22Rv1 (cell line): ENCODE data around the gene ETV1.

Experiments used
- H3K27ac ChIP-seq: fragments of 450-650 bp; 2 replicates; pipeline ENCODE4 v1.5.1; 2017
- ZFX ChIP-seq: fragments of 450-650 bp; IDR thresholded peaks from 2 replicates; pipeline ENCODE4 v1.6.1; 2017; ENCODE audit warnings: antibody characterized with exemption, borderline replicate concordance
- TF ChIP-seq, protein P1 (sequence below): fragments of 450-650 bp; IDR thresholded peaks from 2 replicates; pipeline ENCODE4 v1.5.1; 2017; ENCODE audit warnings: mild to moderate bottlenecking

ETV1 gene

DNA sequence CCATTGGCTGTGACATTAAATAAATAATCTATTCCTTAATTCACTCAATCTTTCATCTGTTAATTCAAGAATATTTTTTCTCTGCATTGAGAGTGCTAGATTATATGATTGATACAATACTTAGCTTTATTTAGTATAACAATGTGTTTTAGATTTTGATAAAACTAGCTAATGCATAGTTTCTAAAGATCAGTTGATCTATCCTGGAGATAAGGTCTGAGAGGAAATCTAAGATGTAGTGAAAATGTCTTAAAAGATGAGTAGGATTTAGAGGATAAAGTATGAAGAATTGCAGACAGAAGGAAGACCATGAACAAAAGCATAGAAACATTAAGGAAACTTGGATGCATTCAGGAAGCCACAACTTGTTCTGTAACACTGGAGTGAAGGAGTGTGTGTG lies 110.3 kb downstream of the ETV1 start:
- no peak for TF ChIP-seq ZFX
- TF ChIP-seq, protein P1, sequence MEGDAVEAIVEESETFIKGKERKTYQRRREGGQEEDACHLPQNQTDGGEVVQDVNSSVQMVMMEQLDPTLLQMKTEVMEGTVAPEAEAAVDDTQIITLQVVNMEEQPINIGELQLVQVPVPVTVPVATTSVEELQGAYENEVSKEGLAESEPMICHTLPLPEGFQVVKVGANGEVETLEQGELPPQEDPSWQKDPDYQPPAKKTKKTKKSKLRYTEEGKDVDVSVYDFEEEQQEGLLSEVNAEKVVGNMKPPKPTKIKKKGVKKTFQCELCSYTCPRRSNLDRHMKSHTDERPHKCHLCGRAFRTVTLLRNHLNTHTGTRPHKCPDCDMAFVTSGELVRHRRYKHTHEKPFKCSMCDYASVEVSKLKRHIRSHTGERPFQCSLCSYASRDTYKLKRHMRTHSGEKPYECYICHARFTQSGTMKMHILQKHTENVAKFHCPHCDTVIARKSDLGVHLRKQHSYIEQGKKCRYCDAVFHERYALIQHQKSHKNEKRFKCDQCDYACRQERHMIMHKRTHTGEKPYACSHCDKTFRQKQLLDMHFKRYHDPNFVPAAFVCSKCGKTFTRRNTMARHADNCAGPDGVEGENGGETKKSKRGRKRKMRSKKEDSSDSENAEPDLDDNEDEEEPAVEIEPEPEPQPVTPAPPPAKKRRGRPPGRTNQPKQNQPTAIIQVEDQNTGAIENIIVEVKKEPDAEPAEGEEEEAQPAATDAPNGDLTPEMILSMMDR: no peak
- no peak overlapping the region for H3K27ac ChIP-seq

DNA sequence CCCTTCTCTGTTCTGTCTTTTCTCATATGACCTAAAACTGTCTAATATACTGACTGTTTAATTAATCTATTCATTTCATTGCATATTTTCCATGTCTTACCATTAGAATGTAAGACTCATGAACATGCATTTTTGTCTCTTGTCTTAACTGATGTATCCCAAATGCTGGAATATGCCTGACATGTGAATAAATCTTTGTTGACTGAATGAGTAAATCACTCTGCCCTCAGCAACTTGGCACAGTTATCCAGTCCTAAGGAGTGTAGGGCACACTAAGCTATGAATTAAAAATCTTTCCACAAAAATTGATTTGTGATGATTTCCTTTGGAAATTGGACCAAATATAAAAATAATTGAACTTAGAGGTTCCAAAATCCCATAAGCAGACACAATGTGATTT lies 111.3 kb downstream of the ETV1 start:
- no peak overlapping the region for H3K27ac ChIP-seq
- TF ChIP-seq, protein P1: no peak
- no peak for TF ChIP-seq ZFX

DNA sequence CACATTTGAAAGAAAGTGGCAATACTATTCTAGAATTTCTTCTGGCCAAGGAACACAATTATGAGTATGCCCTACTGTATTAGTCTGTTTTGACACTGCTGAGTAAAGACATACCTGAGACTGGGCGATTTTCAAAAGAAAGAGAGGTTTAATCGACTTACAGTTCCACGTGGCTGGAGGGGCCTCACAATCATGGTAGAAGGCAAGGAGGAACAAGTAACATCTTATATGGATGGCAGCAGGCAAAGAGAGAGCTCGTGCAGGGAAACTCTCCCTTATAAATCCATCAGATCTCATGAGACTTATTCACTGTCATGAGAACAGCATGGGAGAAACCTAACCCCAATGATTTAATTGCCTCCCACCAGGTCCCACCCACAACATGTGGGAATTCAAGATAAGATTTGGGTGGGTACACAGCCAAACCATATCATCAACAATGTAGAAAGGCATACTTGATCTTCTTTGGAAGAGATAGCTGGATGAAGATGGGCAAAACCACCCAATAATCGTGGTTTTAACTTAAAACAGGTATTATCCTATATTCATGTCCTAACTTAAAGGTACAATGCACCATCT lies 113.9 kb downstream of the ETV1 start:
- no peak overlapping the region for H3K27ac ChIP-seq
- TF ChIP-seq ZFX: no peak
- TF ChIP-seq, protein P1: no peak

DNA sequence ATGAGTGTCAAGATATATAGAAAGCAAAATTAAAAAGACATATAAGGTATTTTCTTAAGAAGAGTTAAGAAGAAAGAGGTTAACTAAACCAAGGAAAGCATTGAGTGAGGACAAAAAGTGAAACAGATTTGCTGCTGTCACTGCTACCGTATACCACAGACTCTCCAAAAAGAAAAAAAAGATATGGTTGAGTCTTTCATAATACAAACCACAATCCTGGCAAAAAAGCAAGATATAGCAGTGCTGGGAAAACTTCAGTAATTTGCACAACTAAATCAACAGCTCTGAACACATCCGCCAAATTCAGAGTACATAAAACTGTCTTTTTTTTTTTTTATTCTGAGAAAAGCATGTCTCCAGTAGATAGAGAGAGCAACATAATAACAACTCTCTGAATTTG lies 114.7 kb downstream of the ETV1 start:
- H3K27ac ChIP-seq: no peak overlapping the region
- TF ChIP-seq, protein P1: no peak
- TF ChIP-seq ZFX: no peak

DNA sequence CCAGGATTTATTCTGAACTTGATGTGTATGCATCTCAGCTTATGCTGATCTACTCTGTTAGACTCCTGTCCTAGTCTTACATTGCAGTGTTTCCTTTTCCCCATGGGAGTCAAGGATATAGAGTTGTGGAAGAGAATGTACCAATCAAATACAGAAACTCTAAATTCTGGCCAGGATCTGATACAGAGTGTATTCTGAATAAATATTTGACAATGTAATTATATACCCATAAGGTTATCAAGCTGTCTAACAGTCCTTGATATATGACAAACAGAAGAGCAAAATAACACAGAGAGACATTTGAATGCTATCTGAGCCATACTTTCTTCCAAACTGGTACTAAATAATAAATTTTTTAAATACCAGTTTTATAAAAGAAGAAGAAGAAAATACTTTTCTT lies 116.8 kb downstream of the ETV1 start:
- no peak overlapping the region for H3K27ac ChIP-seq
- TF ChIP-seq ZFX: no peak
- TF ChIP-seq, protein P1: no peak

DNA sequence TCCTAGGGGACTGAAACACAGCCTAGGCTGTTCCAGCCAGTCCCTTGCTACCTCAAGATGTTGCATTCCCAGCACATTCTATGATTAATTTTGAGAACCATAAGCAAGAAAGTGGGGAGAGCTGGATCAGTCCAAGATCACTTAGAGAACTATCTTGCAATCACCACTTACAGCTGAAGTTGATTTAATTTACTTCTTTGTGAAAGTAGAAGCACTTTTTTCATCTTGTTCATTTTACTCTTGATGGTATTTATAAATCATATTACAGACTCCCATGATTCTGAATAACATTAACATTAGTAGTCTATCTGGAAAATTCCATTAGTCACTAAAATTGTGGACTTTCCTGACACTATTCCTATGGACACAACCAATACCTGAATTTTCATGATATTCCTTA lies 118.5 kb downstream of the ETV1 start:
- TF ChIP-seq, protein P1: no peak
- TF ChIP-seq ZFX: no peak
- no peak overlapping the region for H3K27ac ChIP-seq

DNA sequence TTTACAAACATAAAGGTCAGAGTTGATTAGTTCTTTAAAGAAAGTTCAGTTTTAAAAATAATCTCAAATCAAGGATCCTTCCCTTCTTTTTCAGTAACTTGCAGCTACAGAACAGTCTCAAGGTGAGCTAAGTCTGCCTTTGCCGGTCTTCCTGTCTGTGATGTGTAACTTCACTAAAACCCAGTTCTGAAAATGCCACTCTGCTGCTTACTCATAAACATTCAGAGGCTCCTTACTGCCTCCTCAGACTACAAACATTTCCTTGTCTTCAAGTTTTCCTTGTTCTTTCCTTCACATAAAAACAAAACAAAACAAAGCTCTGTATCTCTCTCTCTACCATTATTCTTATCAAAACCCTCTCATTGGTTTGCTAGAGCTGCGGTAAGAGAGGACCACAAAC lies 128.7 kb downstream of the ETV1 start:
- H3K27ac ChIP-seq: no peak overlapping the region
- TF ChIP-seq, protein P1: no peak
- no peak for TF ChIP-seq ZFX
